ENCODE measurements around the gene RUVBL2.
"Not testable (repeated sequence)": the region's sequence is repeated elsewhere in the genome, so short reads cannot be mapped to it uniquely, and the experiment has no call there.

The RUVBL2 gene

DNA sequence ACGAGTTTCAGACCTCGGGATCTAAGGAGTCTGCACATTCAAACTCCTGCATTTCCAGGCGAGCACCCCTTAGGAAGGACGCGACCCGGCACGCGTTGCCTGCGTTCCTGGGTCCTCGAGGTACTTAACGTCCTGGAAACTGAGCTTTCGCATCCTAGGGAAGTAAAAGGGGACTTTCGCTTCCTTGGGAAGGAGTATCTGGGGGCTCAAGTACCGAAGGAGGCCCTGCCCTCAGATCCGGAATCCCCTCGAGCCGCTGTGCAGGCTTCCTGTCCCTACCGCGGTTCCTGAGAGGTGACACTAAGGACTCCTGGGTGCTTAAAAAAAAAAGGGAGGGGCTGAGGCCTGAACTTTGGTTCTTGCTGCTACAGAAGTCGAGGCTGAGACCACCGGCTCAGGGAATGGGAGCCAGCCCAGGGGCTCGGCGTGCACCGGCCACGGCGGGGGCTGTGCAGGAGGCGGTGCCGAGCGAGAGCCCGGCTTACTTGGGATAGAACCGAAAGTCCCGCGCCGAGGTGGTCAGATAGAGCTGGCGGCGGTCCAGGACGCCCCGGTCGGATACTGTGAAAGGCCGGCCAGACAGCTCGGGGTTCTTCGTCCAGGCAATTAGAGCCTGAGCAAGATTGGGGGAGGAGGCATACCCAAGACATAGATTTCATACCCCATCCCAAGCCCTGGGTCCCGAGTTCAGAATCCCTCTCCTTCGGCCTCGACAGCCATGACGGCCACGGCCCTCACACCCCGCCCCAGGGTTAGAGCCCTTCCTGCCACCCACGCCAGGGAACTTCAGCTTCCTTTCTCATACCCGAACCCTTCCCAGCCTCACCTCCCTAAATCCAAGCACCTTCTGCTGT, 24.9 kb downstream of the RUVBL2 start:
- not testable (repeated sequence) for FAIRE-seq

DNA sequence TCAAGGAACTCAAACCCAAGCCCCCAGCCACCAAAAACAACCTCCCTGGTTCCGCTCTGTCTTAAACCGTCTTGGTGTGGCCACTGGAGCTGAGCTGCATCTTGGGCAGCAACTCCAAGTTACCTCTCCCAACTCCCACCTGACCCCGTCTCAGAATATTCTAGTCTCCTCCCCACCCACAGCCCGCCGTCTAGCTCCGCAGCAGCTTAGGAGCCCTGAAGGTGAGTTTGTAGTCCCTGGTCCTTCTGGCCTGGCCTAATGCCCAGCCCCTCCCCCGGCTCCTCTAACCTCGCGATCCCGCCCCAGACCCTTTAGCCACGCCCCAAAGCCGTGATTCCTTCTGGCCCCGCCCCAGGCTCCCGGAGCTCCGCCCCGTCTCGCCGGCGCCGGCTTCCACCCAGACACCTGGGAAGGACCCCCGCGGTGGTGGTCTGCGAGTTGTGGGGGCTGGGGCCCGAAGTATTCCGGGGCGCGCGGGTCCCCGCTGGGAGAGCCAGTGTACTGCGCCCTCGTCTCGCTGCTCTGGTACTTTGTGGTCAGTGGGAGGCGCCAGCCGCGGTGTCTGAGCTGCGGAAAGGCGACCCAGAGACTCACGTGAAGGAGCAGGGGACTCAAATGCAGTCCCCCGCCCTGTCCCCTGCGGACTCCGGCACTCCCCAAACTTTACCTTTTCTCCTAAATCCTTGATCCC, 25.7 kb downstream of the RUVBL2 start:
- no peak for FAIRE-seq

DNA sequence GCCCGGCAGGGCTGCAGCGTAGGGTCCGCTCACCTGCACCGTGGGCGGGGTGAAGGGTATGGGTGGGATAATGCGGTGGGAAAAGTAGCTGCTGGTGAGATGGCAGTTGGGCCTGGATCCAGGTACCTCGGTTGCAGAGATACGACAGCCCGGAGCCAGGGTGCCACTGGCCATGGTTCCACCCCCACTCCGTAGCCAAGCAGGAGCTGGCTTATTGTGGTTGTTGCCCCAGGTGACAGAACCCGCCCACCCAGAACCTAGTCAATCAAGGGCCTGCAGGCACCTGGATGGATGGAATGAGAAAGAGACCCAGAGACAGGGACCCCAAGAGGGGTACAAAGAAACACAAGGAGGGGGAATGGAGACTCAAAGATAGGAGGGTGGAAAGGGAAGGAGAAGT, 26.7 kb downstream of the RUVBL2 start:
- FAIRE-seq, result no peak

DNA sequence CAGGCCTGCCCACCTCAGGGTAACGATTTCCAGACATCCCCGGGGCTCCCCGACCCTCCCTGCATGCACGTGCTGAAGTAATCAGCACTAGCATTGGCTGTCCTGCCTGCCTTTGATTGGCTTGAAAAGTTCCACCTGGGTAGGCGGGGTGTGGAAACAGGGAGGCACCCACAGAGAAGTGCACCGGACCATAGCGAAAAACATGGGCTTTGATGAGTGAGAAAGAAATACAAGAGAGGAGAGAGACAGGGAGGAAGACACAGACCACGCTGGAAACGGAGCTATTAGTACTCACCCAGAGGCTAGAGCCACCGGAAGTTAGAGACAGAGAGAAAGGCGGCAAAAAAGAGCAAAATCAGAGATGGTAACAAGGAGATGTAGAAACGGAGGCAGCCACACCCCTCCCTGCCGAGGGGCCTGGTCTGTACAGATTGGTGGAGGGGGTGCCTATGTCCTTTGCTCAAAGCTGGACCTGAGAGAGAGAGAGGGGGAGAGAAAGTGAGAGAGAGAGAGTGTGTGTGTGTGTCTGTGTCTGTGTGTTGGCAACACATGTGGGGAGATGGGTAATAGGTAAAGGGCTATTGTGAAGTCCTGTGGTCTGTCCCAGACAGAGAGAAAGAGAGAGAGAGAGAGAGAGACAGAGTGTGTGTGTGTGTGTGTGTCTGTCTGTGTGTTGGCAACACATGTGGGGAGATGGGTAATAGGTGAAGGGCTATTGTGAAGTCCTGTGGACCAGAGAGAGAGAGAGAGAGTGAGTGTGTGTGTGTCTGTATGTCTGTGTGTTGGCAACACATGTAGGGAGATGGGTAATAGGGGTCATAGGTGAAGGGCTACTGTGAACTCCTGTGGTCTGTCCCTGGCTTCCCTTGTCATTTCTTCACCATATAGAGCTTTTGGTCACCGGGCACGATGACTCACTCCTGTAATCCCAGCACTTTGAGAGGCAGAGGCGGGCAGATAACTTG, 27.5 kb downstream of the RUVBL2 start:
- FAIRE-seq, result no peak

DNA sequence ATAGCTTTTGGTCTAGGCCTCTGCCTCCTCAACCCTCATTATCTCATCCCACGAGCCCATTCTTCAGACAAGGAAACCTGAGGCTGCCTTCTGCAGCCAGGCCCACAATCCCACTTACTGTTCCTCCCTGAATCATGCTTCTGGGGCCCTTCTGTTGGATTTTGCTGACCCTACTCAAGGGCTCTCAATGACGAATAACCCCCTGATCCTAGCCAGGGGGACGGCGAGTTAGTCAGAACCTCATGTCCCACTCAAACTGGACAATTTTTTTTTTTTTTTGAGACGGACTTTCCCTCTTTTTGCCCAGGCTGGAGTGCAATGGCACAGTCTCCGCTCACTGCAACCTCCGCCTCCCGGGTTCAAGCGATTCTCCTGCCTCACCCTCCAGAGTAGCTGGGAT, 28.4 kb downstream of the RUVBL2 start:
- FAIRE-seq, result no peak

DNA sequence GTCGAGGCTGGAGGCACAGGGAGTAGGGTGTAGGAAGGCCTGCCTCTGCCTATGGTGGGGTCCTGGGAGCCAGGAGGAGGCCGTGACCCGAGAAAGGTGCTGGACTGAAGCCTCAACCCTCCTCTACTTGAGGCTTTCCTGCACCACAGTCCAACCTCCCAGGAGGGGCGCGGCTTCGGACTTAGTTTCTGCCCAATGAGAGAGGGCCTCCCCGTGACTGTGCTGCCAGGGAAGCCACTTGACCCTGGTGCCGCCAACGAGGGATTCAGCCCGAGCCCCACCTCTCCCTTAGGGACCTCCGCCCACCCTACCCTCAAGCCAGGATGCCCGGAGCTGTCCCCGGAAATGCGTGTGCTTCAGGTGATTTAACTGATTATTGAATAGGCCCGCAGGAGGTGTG, 30.5 kb downstream of the RUVBL2 start, which contains the start of gene CGB3:
TSS of gene CGB3 (minus strand) at position 101 of the 400 bp plus-strand sequence. CDS start 362 bp downstream, outside the sequence.
- not testable (repeated sequence) for FAIRE-seq

DNA sequence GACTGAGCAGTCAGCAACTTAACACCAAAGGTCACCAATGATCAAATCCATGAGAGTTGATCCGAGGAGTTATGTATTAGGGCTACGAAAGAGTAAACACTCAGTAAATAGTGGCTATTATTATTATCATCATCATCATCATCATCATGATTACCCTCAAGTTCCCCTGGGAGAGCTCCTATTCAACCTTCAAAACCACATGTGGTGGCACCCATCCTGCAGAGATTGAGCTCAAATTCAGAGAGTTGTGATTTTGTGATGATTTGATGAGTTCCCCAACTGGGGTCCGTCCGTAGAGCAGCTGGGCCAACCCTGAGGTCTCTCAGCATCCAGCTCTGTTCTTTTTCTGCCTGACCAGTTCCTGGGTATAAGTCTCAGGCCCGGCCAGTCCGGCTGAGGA, 31.4 kb downstream of the RUVBL2 start:
- FAIRE-seq, result not testable (repeated sequence)

DNA sequence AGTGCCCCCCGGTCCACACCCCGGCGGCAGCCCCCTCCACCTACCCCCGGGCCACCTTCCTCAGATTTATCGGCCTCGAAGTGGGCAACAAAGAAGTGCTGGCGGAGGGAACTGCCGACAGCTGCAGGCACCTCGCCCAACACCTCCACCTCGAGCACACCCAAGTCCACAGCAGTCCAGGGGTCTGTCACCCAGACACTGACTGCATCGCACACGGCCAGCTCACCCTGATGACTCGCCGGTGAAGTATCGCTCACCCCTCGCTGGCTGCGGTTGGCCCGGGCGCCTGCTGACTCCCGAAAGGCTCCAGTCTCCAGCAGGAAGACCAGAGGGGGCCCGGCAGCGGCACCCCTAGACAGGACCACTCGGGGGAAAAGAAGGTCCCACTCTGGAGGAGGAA, 31.9 kb downstream of the RUVBL2 start:
- not testable (repeated sequence) for FAIRE-seq

DNA sequence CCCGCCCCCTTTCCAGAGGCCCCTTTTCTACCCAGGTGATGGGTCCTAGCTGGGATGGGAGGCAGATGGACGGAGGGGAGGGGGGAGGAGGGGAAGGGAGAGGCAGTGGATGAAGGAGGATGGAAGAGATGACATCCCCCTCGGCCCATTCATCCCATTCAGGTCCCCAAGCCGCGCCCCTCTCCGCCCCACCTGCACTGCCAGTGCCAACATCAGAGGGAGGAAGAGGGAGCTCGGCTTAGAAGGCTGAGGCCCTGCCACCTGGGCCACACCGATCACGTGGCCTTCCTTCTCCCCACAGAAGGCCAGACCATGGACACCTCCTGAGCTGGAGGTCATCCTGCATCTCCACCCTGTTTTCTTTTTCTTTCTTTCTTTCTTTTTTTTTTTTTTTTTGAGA, 35.0 kb downstream of the RUVBL2 start:
- FAIRE-seq, result not testable (repeated sequence)

DNA sequence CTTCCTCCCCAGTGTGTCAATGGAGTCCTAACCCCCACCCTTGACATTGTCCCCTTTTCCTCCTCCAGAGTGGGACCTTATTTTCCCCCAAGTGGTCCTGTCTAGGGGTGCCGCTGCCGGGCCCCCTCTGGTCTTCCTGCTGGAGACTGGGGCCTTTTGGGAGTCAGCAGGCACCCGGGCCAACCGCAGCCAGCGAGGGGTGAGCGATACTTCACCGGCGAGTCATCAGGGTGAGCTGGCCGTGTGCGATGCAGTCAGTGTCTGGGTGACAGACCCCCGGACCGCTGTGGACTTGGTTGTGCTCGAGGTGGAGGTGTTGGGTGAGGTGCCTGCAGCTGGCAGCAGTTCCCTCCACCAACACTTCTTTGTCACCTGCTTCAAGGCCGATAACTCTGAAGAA, 36.1 kb downstream of the RUVBL2 start:
- not testable (repeated sequence) for FAIRE-seq

DNA sequence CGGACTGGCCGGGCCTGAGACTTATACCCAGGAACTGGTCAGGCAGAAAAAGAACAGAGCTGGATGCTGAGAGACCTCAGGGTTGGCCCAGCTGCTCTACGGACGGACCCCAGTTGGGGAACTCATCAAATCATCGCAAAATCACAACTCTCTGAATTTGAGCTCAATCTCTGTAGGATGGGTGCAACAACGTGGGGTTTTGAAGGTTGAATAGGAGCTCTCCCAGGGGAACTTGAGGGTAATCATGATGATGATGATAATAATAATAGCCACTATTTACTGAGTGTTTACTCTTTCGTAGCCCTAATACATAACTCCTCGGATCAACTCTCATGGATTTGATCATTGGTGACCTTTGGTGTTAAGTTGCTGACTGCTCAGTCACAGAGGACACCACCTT, 36.6 kb downstream of the RUVBL2 start:
- not testable (repeated sequence) for FAIRE-seq

DNA sequence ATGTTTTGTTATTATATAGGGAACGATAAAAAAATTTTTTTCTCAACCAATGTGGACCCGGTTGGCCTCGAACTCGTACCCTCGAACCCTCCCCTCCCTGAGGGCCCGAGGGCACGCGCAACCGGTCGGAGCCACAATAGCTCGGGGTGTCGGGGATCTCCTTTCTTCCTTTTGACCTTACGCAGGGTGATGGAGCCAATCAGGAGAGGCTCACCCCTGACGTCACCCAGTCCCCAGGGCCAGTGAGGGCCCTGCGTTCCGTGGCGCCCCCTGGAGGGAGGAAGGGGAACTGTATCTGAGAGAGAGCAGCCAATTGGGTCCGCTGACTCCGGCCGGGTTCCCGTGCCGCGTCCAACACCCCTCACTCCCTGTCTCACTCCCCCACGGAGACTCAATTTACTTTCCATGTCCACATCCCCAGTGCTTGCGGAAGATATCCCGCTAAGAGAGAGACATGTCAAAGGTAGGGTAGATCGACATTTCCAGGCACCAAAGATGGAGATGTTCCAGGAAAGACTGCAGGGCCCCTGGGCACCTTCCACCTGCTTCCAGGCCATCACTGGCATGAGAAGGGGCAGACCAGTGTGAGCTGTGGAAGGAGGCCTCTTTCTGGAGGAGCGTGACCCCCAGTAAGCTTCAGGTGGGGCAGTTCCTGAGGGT, 38.1 kb downstream of the RUVBL2 start, which contains the start of gene CGB2:
TSS of gene CGB2 (plus strand) at position 249 of the 660 bp plus-strand sequence. CDS start at position 455, 206 bp downstream.
- not testable (repeated sequence) for FAIRE-seq

DNA sequence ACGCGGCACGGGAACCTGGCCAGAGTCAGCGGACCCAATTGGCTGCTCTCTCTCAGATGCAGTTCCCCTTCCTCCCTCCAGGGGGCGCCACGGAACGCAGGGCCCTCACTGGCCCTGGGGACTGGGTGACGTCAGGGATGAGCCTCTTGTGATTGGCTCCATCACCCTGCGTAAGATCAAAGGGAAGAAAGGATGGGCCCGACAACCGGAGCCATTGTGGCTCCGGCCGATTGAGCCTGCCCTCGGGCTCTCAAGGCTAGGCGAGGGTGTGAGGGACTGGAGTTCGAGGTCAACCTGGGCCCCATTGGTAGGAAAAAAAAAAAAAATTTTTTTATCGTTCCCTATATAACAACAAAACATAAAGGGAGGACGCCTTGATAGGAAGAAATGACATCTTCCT, 43.1 kb downstream of the RUVBL2 start, which contains the start of gene CGB1:
TSS of gene CGB1 (minus strand) at position 81 of the 400 bp plus-strand sequence. CDS start 184 bp downstream, outside the sequence.
- not testable (repeated sequence) for FAIRE-seq

DNA sequence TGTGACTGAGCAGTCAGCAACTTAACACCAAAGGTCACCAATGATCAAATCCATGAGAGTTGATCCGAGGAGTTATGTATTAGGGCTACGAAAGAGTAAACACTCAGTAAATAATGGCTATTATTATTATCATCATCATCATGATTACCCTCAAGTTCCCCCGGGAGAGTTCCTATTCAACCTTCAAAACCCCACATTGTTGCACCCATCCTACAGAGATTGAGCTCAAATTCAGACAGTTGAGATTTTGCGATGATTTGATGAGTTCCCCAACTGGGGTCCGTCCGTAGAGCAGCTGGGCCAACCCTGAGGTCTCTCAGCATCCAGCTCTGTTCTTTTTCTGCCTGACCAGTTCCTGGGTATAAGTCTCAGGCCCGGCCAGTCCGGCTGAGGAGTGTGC, 44.4 kb downstream of the RUVBL2 start:
- FAIRE-seq, result not testable (repeated sequence)

DNA sequence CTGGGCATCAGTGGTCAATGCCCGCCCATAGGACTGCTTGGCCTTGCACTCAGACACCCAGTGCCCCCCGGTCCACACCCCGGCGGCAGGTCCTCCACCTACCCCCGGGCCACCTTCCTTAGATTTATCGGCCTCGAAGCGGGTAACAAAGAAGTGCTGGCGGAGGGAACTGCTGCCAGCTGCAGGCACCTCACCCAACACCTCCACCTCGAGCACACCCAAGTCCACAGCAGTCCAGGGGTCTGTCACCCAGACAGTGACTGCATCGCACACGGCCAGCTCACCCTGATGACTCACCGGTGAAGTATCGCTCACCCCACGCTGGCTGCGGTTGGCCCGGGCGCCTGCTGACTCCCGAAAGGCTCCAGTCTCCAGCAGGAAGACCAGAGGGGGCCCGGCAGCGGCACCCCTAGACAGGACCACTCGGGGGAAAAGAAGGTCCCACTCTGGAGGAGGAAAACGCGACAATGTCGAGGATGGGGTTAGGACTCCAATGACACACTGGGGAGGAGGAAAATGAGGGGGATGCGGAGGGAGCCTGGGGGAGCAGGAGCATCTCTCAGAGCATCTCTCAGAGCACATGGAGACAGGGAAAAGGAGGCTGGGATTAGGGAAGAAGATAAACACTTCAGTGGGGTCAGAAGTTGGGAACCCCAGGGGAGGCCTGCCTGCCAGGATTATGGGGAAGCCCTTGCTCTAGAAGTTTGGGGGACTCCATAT, 45.0 kb downstream of the RUVBL2 start:
- not testable (repeated sequence) for FAIRE-seq

DNA sequence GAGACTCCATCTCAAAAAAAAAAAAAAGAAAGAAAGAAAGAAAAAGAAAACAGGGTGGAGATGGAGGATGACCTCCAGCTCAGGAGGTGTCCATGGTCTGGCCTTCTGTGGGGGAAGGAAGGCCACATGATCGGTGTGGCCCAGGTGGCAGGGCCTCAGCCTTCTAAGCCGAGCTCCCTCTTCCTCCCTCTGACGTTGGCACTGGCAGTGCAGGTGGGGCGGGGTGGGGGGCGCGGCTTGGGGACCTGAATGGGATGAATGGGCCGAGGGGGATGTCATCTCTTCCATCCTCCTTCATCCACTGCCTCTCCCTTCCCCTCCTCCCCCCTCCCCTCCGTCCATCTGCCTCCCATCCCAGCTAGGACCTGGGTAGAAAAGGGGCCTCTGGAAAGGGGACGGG, 46.0 kb downstream of the RUVBL2 start:
- not testable (repeated sequence) for FAIRE-seq

DNA sequence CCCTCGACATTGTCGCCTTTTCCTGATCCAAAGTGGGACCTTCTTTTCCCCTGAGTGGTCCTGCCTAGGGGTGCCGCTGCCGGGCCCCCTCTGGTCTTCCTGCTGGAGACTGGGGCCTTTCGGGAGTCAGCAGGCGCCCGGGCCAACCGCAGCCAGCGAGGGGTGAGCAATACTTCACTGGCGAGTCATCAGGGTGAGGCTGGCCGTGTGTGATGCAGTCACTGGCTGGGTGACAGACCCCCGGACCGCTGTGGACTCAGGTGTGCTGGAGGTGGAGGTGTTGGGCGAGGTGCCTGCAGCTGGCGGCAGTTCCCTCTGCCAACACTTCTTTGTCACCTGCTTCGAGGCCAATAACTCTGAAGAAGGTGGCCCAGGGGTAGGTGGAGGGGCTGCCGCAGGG, 48.5 kb downstream of the RUVBL2 start:
- FAIRE-seq, result no peak

DNA sequence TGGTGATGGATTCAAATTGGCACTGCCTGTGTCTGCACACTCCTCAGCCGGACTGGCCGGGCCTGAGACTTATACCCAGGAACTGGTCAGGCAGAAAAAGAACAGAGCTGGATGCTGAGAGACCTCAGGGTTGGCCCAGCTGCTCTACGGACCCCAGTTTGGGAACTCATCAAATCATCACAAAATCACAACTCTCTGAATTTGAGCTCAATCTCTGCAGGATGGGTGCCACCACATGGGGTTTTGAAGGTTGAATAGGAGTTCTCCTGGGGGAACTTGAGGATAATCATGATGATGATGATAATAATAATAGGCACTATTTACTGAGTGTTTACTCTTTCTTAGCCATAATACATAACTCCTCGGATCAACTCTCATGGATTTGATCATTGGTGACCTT, 49.0 kb downstream of the RUVBL2 start:
- not testable (repeated sequence) for FAIRE-seq

DNA sequence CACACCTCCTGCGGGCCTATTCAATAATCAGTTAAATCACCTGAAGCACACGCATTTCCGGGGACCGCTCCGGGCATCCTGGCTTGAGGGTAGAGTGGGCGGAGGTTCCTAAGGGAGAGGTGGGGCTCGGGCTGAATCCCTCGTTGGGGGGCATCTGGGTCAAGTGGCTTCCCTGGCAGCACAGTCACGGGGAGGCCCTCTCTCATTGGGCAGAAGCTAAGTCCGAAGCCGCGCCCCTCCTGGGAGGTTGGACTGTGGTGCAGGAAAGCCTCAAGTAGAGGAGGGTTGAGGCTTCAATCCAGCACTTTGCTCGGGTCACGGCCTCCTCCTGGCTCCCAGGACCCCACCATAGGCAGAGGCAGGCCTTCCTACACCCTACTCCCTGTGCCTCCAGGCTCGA, 49.9 kb downstream of the RUVBL2 start, which contains the start of gene CGB5:
TSS of gene CGB5 (plus strand) at position 301 of the 400 bp plus-strand sequence. CDS start 362 bp downstream, outside the sequence.
- FAIRE-seq, result not testable (repeated sequence)

DNA sequence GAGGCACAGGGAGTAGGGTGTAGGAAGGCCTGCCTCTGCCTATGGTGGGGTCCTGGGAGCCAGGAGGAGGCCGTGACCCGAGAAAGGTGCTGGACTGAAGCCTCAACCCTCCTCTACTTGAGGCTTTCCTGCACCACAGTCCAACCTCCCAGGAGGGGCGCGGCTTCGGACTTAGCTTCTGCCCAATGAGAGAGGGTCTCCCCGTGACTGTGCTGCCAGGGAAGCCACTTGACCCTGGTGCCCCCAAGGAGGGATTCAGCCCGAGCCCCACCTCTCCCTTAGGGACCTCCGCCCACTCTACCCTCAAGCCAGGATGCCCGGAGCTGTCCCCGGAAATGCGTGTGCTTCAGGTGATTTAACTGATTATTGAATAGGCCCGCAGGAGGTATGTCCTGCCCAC, 55.3 kb downstream of the RUVBL2 start, which contains the start of gene CGB8:
TSS of gene CGB8 (minus strand) at position 101 of the 400 bp plus-strand sequence. CDS start 372 bp downstream, outside the sequence.
- not testable (repeated sequence) for FAIRE-seq

DNA sequence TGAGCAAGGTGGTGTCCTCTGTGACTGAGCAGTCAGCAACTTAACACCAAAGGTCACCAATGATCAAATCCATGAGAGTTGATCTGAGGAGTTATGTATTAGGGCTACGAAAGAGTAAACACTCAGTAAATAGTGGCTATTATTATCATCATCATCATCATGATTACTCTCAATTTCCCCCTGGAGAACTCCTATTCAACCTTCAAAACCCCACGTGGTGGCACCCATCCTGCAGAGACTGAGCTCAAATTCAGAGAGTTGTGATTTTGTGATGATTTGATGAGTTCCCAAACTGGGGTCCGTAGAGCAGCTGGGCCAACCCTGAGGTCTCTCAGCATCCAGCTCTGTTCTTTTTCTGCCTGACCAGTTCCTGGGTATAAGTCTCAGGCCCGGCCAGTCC, 56.1 kb downstream of the RUVBL2 start:
- not testable (repeated sequence) for FAIRE-seq
